Measurements from ENCODE around the gene ENO1. TPM values are rescaled to one million over a fixed set of nuclear protein-coding genes. Genes with fewer than 3 reads are reported as not detected.
A peak's percentile ranks its signal among the peaks of the same experiment; 100 is the strongest.

Gene ENO1
- total and polyA plus RNA-seq, 10 of the 15 experiments (the other 5 are each of a cell fraction or from before 2014, with no cell fraction given) = 1,850 to 4,219 (median 2,331) TPM

- TF ChIP-seq NKRF (conservative IDR thresholded peaks at IDR 0.05) (no peak; the same call in 1 of the 2 replicates), NR2C1 (IDR thresholded peaks at IDR 0.05) (peak; percentile 80), HDAC2 (IDR thresholded peaks at IDR 0.05) (no peak), POLR2AphosphoS5 (IDR thresholded peaks at IDR 0.05; ENCODE audit: low read length) (peak; percentile 70), NFIC (IDR thresholded peaks at IDR 0.05; ENCODE audit: low read depth, low read length) (no peak), SREBF1 (IDR thresholded peaks at IDR 0.05; ENCODE audit: low read length) (0 out of 2 replicates have a peak, but pooled peaks have one; percentile 6), GABPA (IDR thresholded peaks at IDR 0.05; ENCODE audit: low read depth) (peak; percentile 84), CHD2 (IDR thresholded peaks at IDR 0.05; ENCODE audit: borderline replicate concordance, low read depth, low read length) (peak; percentile 92), ASH2L (IDR thresholded peaks at IDR 0.05; ENCODE audit: borderline replicate concordance, low read depth) (no peak)
These were observed 395 bp upstream of the ENO1 start (continued) for GRCh38 chr1:8878698-8879463.

GRCh38 chr1:8876087-8876486, 2.4 kb downstream of the ENO1 start:
- Histone ChIP-seq H4K20me1 (ENCODE audit: control insufficient read depth, insufficient read depth) (peaks cover 35% of the 10 kb centered on the region), H3K4me3 (peak overlapping the region; percentile 89), H3K79me2 (ENCODE audit: control insufficient read depth, insufficient read depth, low read length) (peaks cover 87% of the 10 kb centered on the region), H3K4me2 (ENCODE audit: control insufficient read depth, insufficient read depth) (peak overlapping the region; percentile 83), H3K9ac (ENCODE audit: control insufficient read depth, insufficient read depth, low read length) (peak overlapping the region; percentile 100), H3K36me3 (ENCODE audit: control insufficient read depth in 2 of 2, insufficient read depth in 2 of 2, low read length in 1 of 2) (peaks cover 24 to 37% of the 10 kb centered on the region in 2 experiments), H2AFZ (ENCODE audit: control insufficient read depth, low read depth, low read length) (no peak overlapping the region), H3K27ac (ENCODE audit: control insufficient read depth, insufficient read depth) (peak overlapping the region; percentile 99), H3K27me3 (replicated peaks in 1 of 2; ENCODE audit: control insufficient read depth in 2 of 2, insufficient read depth in 2 of 2, low read length in 1 of 2) (no peaks in the 10 kb centered on the region), H3K9me3 (replicated peaks; ENCODE audit: control insufficient read depth, insufficient read depth, low read length) (no peaks in the 10 kb centered on the region; the same call in 2 of the 3 replicates), H3K4me1 (ENCODE audit: control insufficient read depth, insufficient read depth, low read length) (peaks cover 18% of the 10 kb centered on the region)
- RAD21 ChIA-PET (ENCODE audit: unreplicated experiment) = interaction anchor here (0.6 kb wide), 1 partner anchor 72 kb away, joined by 3 read pairs; no protein-coding TSS in a partner anchor
- ATAC-seq = no peak
- no peak for TF ChIP-seq ZNF207 (IDR thresholded peaks at IDR 0.05; ENCODE audit: borderline replicate concordance)
- no peak for TF ChIP-seq SIX5 (IDR thresholded peaks at IDR 0.05; ENCODE audit: low read depth, low read length, severe bottlenecking)
- no peak for TF ChIP-seq NFIC (IDR thresholded peaks at IDR 0.05; ENCODE audit: low read depth, low read length)
- no peak for TF ChIP-seq TARDBP (IDR thresholded peaks at IDR 0.05; ENCODE audit: borderline replicate concordance)
- no peak for TF ChIP-seq PML (IDR thresholded peaks at IDR 0.05; ENCODE audit: low read length)
- no peak for TF ChIP-seq ZNF24 (IDR thresholded peaks at IDR 0.05)
- no peak for TF ChIP-seq KLF5 (IDR thresholded peaks at IDR 0.05; ENCODE audit: partially characterized antibody)
- no peak for TF ChIP-seq BCL11A (IDR thresholded peaks at IDR 0.05; ENCODE audit: low read depth, low read length)
- TF ChIP-seq RFX5 (IDR thresholded peaks at IDR 0.05; ENCODE audit: low read depth, low read length) = no peak
- no peak for TF ChIP-seq TCF12 (IDR thresholded peaks at IDR 0.05; ENCODE audit: low read depth, low read length)
- TF ChIP-seq POLR2A (IDR thresholded peaks at IDR 0.05; ENCODE audit: low read depth, low read length) = no peak
- DNase-seq (ENCODE audit: low read depth, low spot score) = no peak
- intact Hi-C loops (cut with micrococcal nuclease; ENCODE audit: unreplicated experiment) = loop anchor here (5.0 kb wide), 1 partner anchor 201 kb away; no protein-coding TSS in a partner anchor
- TSS peak; percentile 50 for BruUV-seq (replicated peaks)
- no peak for FAIRE-seq
- in situ Hi-C loops (cut with MboI) = no loop called here
- WGBS (ENCODE audit: insufficient coverage, insufficient replicate concordance, low lambda C conversion rate, missing lambda C conversion rate) = 18% methylated on average over 3 of the region's 3 CpGs
- CTCF ChIA-PET = interaction anchor here (0.6 kb wide), 1 partner anchor 148 kb away, joined by 3 read pairs; no protein-coding TSS in a partner anchor
- SMC1A ChIA-PET (ENCODE audit: uncharacterized antibody, unreplicated experiment) = no interaction called here
- POLR2A ChIA-PET = interaction anchor here (0.6 to 0.7 kb wide), 4 partner anchors 50 to 688 kb away, joined by 3 to 4 read pairs (median 3); no protein-coding TSS in a partner anchor

Data from GM12878 (cell line).